ENCODE measurements around the gene LMO1.

- no peak for TF ChIP-seq SIN3A (IDR thresholded peaks at IDR 0.05; ENCODE audit: borderline replicate concordance, insufficient read depth, low read length)
- TF ChIP-seq TAF1 (IDR thresholded peaks at IDR 0.05; ENCODE audit: borderline replicate concordance, insufficient read depth, low read length) = no peak
- TF ChIP-seq, protein P1, sequence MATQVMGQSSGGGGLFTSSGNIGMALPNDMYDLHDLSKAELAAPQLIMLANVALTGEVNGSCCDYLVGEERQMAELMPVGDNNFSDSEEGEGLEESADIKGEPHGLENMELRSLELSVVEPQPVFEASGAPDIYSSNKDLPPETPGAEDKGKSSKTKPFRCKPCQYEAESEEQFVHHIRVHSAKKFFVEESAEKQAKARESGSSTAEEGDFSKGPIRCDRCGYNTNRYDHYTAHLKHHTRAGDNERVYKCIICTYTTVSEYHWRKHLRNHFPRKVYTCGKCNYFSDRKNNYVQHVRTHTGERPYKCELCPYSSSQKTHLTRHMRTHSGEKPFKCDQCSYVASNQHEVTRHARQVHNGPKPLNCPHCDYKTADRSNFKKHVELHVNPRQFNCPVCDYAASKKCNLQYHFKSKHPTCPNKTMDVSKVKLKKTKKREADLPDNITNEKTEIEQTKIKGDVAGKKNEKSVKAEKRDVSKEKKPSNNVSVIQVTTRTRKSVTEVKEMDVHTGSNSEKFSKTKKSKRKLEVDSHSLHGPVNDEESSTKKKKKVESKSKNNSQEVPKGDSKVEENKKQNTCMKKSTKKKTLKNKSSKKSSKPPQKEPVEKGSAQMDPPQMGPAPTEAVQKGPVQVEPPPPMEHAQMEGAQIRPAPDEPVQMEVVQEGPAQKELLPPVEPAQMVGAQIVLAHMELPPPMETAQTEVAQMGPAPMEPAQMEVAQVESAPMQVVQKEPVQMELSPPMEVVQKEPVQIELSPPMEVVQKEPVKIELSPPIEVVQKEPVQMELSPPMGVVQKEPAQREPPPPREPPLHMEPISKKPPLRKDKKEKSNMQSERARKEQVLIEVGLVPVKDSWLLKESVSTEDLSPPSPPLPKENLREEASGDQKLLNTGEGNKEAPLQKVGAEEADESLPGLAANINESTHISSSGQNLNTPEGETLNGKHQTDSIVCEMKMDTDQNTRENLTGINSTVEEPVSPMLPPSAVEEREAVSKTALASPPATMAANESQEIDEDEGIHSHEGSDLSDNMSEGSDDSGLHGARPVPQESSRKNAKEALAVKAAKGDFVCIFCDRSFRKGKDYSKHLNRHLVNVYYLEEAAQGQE (IDR thresholded peaks at IDR 0.05; ENCODE audit: insufficient read depth in 1 of 2, low read depth in 2 of 2, low read length in 2 of 2) = no peak
Measured at GRCh38 chr11:8242499-8243280, 21.0 kb downstream of the LMO1 start.
